HG03045 (cell line): ENCODE measurements around the gene ICA1.

Experiments
- ATAC-seq: cut with Tn5 transposase; IDR thresholded peaks from one replicate; pipeline ENCODE4 v1.9.1; 2021; ENCODE audit warnings: mild to moderate bottlenecking, moderate library complexity; ENCODE audit not compliant: unreplicated experiment

The ICA1 gene

GRCh38 chr7:8228766-8229674, 32.9 kb downstream of the ICA1 start:
- ATAC-seq, result no peak

GRCh38 chr7:8228068-8228467, 33.9 kb downstream of the ICA1 start:
- ATAC-seq, result no peak

- ATAC-seq, result no peak
These were observed 34.7 kb downstream of the ICA1 start for GRCh38 chr7:8227261-8227660.

GRCh38 chr7:8226501-8226900, 35.5 kb downstream of the ICA1 start:
- no peak for ATAC-seq

GRCh38 chr7:8221567-8221966, 40.4 kb downstream of the ICA1 start:
- no peak for ATAC-seq

GRCh38 chr7:8221101-8221495, 40.9 kb downstream of the ICA1 start:
- no peak for ATAC-seq

- ATAC-seq, result no peak
These were observed 41.4 kb downstream of the ICA1 start for GRCh38 chr7:8220376-8221100.

GRCh38 chr7:8217200-8218068, 44.5 kb downstream of the ICA1 start:
- no peak for ATAC-seq

GRCh38 chr7:8216334-8216690, 45.7 kb downstream of the ICA1 start:
- no peak for ATAC-seq

- no peak for ATAC-seq
These were observed 46.2 kb downstream of the ICA1 start for GRCh38 chr7:8215648-8216333.

GRCh38 chr7:8214244-8214824, 47.6 kb downstream of the ICA1 start:
- ATAC-seq, result no peak

GRCh38 chr7:8213381-8213780, 48.6 kb downstream of the ICA1 start:
- ATAC-seq, result no peak

GRCh38 chr7:8212638-8213037, 49.3 kb downstream of the ICA1 start:
- no peak for ATAC-seq

- no peak for ATAC-seq
These were observed 50.3 kb downstream of the ICA1 start for GRCh38 chr7:8211725-8212096.

GRCh38 chr7:8210845-8211724, 50.9 kb downstream of the ICA1 start:
- ATAC-seq, result no peak

- no peak for ATAC-seq
These were observed 52.6 kb downstream of the ICA1 start for GRCh38 chr7:8209353-8209752.

GRCh38 chr7:8208816-8209215, 53.2 kb downstream of the ICA1 start:
- ATAC-seq, result no peak

- ATAC-seq, result no peak
These were observed 55.0 kb downstream of the ICA1 start for GRCh38 chr7:8206956-8207355.

GRCh38 chr7:8205537-8205936, 56.4 kb downstream of the ICA1 start:
- ATAC-seq, result no peak

- no peak for ATAC-seq
These were observed 57.0 kb downstream of the ICA1 start for GRCh38 chr7:8205031-8205387.
